Right lobe of liver (tissue), 4 donors: Measurements from ENCODE around the gene ZNF226.
A peak's percentile ranks its signal among the peaks of the same experiment; 100 is the strongest.

ENCODE experiments used
- CTCF ChIP-seq, 4 donors: fragments of 200-600 bp in 3 of 4; fragments of 450-650 bp in 1 of 4; IDR thresholded peaks; one replicate each; pipeline versions ENCODE4 v1.5.1 to v1.8.0; 2016 to 2022; ENCODE audit warnings: antibody characterized with exemption in 4 of 4, mild to moderate bottlenecking in 2 of 4
- POLR2A ChIP-seq: fragments of 450-650 bp; IDR thresholded peaks from one replicate; pipeline ENCODE4 v1.6.1; 2017; ENCODE audit warnings: antibody characterized with exemption, mild to moderate bottlenecking
- donor health status: DM: no; HTN: no; CAD: no.
- donor health status: DM: no; HTN: no; CAD: no.
- donor health status: DM: no; HTN: yes; CAD: no.

DNA sequence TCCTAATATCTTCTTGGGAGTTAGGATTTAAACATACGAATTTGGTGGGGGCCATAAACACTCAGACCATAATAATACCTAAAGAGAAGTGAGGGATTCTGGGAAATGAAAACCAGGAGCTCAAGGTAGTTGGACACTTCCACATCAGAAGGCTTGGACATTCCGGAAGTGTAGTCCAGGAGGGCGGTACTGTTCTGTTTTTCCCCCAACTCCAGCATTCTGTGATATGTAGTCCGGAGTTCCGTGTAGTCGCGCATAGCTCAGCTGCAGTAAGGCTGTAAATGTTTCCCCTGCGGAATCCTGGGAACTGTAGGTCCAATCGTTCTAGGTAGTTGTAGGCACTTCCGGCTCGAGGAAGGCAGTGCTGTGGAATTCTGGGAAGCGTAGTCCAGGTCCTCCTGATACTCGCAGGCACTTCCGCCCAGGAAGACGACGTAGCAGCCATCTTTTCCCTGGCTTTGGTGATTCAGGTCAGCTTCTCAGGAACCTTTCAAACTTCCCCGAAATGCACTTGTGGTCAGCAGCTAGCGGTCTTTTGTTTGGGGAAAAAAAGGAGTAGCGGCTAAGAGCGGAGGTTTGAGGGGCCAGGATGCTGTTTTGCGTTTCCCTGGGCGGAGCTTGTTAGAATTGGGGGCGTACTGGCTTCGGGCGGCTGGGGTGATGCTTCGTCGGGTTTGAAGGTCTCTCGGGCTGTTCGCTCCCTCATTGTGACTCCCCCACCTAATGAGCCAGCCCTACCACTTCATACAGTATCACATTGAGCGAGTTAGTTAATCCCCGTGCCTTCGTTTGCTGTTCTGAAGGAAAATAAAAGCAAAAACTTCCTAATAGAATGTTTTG is at the start of gene ZNF226:
- TF ChIP-seq CTCF (IDR thresholded peaks at IDR 0.05) (no peak), POLR2A (peak; percentile 48)
